Mucosa of descending colon (tissue), 3 donors: ENCODE data around the gene LEKR1. TPM values are rescaled to one million over a fixed set of nuclear protein-coding genes. Genes with fewer than 3 reads are reported as not detected.
A peak's percentile ranks its signal among the peaks of the same experiment; 100 is the strongest.

Experiments used
- ATAC-seq: fragments of 200-7000 bp; cut with Tn5 transposase; one replicate; pipeline ENCODE4 v1.9.1; 2020; ENCODE audit warnings: mild to moderate bottlenecking, moderate library complexity
- DNase-seq, 3 donors: peaks; one replicate each; pipeline ENCODE4 v3.0.0-alpha.2; 2020
- H3K36me3 ChIP-seq: fragments of 200-600 bp; one replicate; pipeline ENCODE4 v1.8.0; 2021; ENCODE audit warnings: low read depth, mild to moderate bottlenecking
- H3K4me1 ChIP-seq: fragments of 200-600 bp; one replicate; pipeline ENCODE4 v1.8.0; 2021; ENCODE audit warnings: low read depth, mild to moderate bottlenecking
- H3K4me3 ChIP-seq: fragments of 200-600 bp; one replicate; pipeline ENCODE4 v1.8.0; 2021; ENCODE audit warnings: mild to moderate bottlenecking
- H3K9me3 ChIP-seq: fragments of 200-600 bp; one replicate; pipeline ENCODE4 v1.8.0; 2021; ENCODE audit warnings: mild to moderate bottlenecking
- intact Hi-C, 2 donors: fragments of 100-400 bp; cut with DNase I in 1 of 2; cut with micrococcal nuclease in 1 of 2; formaldehyde crosslinking; loops; one replicate each; pipeline versions ENCODE4 v1.11.0 to v1.11.1; 2022; cut with DNase I, micrococcal nuclease
- total RNA-seq, 3 donors: library from RNA; stranded (reverse); fragmentation: NEBNext Ultra II Directional in 2 of 3; extraction: Animal tissue kit (Norgen Biotek cat#: 25700) in 2 of 3; gene quantifications; one replicate each; pipeline versions ENCODE4 v1.2.1 to v1.2.4, GENCODE V29; 2021 to 2023
- TF ChIP-seq, protein P1 (sequence below): fragments of 200-600 bp; IDR thresholded peaks from one replicate; pipeline ENCODE4 v1.8.0; 2022; ENCODE audit warnings: antibody characterized with exemption, mild to moderate bottlenecking
- donor health status: DM: no; HTN: no; CAD: no; lungs with moderate emphysema.
- donor health status: DM: no; HTN: no; CAD: no.
- donor health status: DM: no; HTN: yes; CAD: no.

LEKR1 gene
- total RNA-seq, 3 donors from 2014 or later, result 1.9 to 3.5 (median 1.9) TPM

DNA sequence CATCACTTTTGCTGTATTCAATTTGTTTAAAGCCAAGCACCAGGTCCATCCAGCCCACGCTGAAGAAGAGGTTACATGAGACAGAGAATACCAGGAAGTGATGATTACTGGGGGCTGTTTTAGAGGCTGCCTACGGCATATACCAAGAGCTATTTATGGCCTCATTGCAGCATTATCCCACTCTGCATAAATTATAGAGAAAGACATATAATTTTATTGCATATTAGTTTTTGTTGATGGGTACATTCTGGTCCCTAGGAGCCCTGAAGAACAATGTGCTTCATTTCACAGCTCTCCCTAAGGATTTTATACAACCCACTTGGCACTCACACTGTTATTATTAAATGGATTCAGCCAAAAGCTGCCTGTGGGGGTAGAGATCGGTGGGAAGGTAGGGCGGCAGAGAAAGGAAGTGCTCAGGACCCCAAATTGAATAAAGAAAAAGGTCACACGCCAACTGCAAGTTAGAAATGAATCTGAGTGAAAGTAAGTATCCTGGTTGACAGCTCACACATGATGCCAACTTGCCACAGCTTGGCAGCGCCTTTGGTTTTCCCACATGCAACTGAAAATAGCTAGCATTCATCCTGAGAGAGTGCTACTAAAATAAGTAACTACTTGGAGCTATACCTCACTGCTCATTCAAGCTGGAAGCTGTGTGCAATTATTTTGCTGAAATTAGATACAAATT is 260.1 kb downstream of the LEKR1 start:
- no peaks in the 10 kb centered on the region for H3K9me3 ChIP-seq
- no peaks in the 10 kb centered on the region for H3K36me3 ChIP-seq
- no peak overlapping the region for H3K4me3 ChIP-seq
- TF ChIP-seq, protein P1, sequence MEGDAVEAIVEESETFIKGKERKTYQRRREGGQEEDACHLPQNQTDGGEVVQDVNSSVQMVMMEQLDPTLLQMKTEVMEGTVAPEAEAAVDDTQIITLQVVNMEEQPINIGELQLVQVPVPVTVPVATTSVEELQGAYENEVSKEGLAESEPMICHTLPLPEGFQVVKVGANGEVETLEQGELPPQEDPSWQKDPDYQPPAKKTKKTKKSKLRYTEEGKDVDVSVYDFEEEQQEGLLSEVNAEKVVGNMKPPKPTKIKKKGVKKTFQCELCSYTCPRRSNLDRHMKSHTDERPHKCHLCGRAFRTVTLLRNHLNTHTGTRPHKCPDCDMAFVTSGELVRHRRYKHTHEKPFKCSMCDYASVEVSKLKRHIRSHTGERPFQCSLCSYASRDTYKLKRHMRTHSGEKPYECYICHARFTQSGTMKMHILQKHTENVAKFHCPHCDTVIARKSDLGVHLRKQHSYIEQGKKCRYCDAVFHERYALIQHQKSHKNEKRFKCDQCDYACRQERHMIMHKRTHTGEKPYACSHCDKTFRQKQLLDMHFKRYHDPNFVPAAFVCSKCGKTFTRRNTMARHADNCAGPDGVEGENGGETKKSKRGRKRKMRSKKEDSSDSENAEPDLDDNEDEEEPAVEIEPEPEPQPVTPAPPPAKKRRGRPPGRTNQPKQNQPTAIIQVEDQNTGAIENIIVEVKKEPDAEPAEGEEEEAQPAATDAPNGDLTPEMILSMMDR, result no peak
- no peak for ATAC-seq
- intact Hi-C loops, result loop anchor here (5.0 to 10.0 kb wide), 2 partner anchors 46 to 49 kb away; no protein-coding TSS in a partner anchor
- no peak for DNase-seq
- H3K4me1 ChIP-seq, result peaks cover 38% of the 10 kb centered on the region

DNA sequence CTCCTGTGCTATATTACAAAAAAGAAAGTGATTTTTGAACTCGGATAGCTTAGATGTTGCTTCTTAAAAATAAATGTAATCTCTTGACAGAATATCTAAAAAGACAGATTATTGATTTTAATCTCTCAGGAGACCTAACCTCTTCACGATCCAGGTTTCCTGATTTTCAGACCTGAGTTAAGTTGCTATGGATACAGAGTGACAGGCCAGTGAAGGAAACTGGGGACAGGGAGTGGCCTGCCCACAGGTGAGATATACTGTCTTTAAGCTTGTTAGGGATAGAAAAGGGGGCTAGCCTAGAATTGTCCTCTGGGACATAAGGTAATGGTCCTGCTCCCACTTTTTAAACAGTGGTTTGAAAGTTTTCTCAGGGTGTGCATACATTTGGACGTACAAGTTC is 260.6 kb downstream of the LEKR1 start:
- TF ChIP-seq, protein P1, result no peak
- Histone ChIP-seq H3K4me3 (no peak overlapping the region), H3K36me3 (no peaks in the 10 kb centered on the region), H3K9me3 (no peaks in the 10 kb centered on the region), H3K4me1 (peaks cover 36% of the 10 kb centered on the region)
- intact Hi-C loops, result loop anchor here (5.0 to 10.0 kb wide), 2 partner anchors 46 to 48 kb away; no protein-coding TSS in a partner anchor
- DNase-seq (no peak), ATAC-seq (no peak)

DNA sequence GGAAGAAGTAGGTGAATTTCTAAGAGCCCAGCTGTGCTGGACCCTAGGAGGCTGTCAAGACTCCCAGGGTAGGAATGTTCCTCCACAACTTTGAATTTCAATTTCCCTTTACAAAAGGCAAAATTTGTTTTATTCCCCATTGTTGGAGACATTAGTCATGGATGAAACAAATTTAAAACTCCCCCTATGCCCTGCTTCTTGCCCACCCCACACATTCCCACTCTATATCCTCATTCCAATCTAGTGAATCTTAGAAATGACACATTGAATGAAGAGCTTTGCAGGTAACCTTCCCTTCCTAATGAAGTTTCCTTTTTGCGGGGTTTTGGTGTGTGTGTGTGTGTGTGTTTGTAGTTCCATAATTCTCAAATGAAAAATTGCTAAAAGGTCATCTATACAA is 261.2 kb downstream of the LEKR1 start:
- DNase-seq, result no peak
- no peaks in the 10 kb centered on the region for H3K9me3 ChIP-seq
- no peak for ATAC-seq
- TF ChIP-seq, protein P1, result no peak
- H3K36me3 ChIP-seq, result no peaks in the 10 kb centered on the region
- H3K4me1 ChIP-seq, result peaks cover 34% of the 10 kb centered on the region
- no peak overlapping the region for H3K4me3 ChIP-seq
- intact Hi-C loops, result loop anchor here (5.0 to 10.0 kb wide), 2 partner anchors 45 to 47 kb away; no protein-coding TSS in a partner anchor

DNA sequence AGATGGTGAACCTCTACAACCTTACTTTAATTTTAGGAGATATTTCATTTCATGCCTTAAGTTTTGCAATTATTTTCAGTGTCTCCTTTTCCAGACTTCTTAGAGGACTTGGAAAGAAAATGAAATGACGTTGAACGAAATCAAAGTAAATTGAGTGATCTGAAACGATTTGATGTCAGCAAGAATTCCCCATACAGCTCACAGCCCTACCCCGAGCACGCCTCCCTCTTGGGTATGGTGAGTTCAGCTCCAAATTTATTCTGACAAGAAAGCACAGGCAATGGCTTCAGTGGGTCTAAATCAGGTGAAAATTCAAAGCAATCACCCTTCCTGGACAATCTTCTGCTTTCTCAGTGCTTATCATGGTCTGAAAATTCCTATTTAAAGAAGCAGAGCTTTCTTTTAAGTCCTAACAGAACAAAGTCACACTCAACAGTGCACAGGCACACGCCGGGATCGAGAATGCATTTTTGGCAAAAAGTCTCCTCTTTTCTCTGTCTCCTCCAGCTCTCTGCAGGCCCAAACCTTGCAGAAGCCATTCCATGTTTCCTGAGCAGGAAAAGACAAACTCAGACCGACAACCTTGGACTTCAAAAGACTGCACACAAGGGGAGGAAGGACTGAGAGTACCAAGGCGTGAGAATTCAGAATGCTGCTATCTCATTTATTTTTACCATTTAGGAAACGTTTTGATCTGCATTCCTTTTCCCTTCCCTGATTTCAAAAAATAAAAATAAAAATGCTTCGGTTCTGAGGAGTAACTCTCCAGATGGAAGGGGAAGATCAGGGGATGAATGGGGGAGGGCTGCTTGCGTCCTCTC is 261.8 kb downstream of the LEKR1 start:
- ATAC-seq (no peak), DNase-seq (peak in 1 of 3 donors; percentile 36)
- H3K9me3 ChIP-seq, result no peaks in the 10 kb centered on the region
- H3K4me3 ChIP-seq, result no peak overlapping the region
- peaks cover 34% of the 10 kb centered on the region for H3K4me1 ChIP-seq
- intact Hi-C loops, result loop anchor here (5.0 to 10.0 kb wide), 2 partner anchors 44 to 47 kb away; no protein-coding TSS in a partner anchor
- TF ChIP-seq, protein P1, result no peak
- no peaks in the 10 kb centered on the region for H3K36me3 ChIP-seq

GRCh38 chr3:157088601-157089454 is 262.7 kb downstream of the LEKR1 start:
- peak; percentile 96 to 97 (median 96) for DNase-seq
- peaks cover 34% of the 10 kb centered on the region for H3K4me1 ChIP-seq
- no peaks in the 10 kb centered on the region for H3K9me3 ChIP-seq
- no peaks in the 10 kb centered on the region for H3K36me3 ChIP-seq
- H3K4me3 ChIP-seq, result peak overlapping the region; percentile 33
- peak; percentile 88 for ATAC-seq
- TF ChIP-seq, protein P1, result peak; percentile 16
- intact Hi-C loops, result loop anchor here (5.0 to 10.0 kb wide), 2 partner anchors 43 to 46 kb away; no protein-coding TSS in a partner anchor
